Measurements from ENCODE around the gene ZBTB16.

ZBTB16 gene

DNA sequence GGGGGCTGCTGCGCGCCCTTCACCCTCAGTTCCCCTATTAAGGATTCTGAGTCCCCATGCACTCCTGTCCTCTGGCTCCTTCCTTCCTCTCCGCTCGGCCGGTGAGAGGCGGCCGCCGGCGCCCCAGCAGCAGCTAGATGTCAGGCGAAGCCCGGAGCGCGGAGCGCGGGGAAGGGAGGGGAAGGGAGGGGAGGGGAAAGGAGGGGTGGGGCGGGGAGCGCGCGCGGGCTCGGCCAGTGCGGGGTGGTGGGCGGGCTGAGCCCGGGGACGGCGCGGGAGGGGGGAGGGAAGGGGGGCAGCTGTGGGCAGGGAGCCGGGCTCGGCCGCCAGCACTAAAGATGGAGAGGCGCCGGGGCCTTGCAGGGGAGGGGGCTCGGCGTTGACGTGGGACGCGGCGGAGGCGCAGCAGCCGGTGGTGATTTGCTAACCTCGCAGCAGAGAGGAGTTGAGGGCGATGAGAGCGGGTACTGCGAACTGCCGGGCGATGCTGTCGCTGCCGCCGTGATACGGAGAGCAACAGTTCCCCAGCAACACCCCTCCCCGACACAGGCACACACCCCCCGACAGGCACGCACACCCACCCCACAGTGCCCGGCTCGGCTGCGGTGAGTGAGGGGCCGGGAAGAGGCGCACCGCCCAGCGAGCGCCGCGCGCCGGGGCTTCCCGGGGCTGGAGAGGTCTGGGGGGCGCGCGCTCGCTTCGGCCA, at the start of gene ZBTB16:
Gene ZBTB16 (plus strand): TSS at position 434 of the 706 bp plus-strand sequence. CDS start 3,590 bp downstream, outside the sequence.
- DNase-seq (ENCODE audit: low read depth) = peak; percentile 89

- no peak for DNase-seq (ENCODE audit: low read depth)
Measured at GRCh38 chr11:114010931-114011330, 48.6 kb upstream of the ZBTB16 start.

DNA sequence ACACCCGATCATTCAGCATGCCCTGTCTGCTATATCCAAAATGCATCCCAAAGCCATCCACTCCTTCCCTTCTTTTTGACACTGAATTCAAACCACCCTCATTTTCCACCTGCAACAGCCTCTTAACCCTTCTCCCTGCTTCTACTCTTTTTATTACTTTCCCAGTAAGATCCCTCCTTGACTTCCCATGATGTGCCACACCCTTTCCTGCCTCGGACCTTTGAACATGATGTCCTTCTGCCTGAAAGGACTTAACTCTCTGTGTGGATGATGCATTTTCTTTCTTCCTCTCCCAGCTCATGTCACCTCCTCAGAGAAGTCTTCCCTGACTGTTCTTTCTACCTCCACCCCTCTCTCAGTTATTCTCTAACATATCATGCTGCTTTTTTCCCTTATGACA, 48.1 kb upstream of the ZBTB16 start:
- no peak for DNase-seq (ENCODE audit: low read depth)

DNA sequence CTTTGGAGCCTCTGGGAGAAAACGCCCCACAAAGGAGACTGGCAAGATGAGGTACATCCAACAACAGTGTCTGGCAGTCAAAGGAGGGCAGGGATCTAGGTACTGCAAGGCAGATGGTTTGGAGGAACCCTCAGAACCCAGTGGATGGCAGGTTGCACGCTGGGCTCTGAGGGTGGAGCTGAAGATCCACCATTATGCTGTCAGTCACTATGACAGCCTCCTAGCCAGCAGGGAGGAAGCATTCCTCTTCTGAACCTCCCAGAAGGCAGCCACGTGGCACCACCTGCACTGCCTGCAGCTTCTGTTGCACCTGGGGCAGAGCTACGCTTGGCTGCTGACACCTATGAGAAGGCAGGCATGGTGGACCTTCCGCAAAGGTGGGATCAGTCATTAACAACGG, 44.4 kb upstream of the ZBTB16 start:
- DNase-seq (ENCODE audit: low read depth) = no peak

DNA sequence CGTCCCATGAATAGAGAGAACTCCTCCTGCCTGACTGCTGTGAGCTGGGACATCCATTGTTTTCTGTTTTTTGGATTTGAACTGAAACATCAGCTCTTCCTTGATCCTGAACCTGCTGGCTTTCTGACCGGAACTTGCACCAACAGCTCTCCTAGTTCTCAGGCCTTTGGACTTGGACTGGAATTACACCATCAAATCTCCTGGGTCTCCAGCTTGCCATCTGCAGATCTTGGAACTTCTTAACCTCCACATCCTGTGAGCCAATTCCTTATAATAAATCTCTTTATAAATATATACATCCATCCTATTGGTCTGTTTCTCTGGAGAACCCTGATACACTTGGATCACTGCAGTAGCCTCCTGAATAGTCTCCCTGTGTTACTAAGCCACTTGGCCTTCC, 42.5 kb upstream of the ZBTB16 start:
- DNase-seq (ENCODE audit: low read depth) = no peak

- no peak for DNase-seq (ENCODE audit: low read depth)
Measured at GRCh38 chr11:114017723-114018122, 41.8 kb upstream of the ZBTB16 start.

DNA sequence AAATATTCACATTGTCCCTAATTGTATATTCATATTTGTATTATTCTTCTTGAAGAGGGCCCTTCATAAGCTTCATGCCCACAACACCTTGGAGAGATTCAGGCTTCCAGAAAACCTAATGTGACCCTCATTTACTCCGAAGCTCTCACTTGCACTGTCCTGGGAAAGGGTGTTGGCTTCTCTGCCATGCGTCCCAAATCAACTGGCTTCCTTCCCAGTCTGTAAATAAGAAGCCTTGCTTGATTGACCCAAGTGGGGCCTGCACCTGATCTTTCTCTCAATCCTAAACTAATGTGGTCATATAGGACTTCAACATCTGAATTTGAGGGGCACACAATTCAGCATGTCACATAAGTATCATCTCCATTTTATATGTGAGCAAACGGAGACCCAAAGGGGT, 40.5 kb upstream of the ZBTB16 start:
- no peak for DNase-seq (ENCODE audit: low read depth)

GRCh38 chr11:114019574-114019973, 39.9 kb upstream of the ZBTB16 start:
- no peak for DNase-seq (ENCODE audit: low read depth)

DNA sequence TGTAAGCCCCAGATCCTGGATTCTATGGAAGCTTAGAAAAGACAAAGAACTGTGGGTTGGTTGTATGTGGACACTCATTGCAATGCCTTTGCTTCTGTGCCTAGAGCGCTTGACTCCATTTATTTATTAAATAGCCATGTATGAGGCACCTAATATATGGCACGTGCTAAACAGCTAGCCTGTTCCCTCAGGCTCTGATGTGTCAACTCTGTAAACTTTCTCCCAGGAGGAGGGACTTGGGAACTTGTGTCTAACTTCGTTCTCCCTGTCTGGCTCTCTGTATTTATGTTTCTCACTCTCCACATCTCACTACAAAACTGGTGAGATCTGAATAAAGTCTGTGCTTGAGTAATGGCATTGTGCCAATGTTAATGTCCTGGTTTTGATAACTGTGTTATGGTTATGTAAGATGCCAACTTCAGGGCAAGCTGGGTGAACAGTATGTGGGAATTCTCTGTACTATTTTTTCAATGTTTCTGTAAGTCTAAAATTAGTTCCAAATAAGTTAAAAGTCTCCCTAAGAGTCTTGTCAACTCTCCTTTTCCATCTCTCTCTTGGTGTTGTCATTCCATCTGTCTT, 34.1 kb upstream of the ZBTB16 start:
- no peak for DNase-seq (ENCODE audit: low read depth)

GRCh38 chr11:114026355-114026754, 33.2 kb upstream of the ZBTB16 start:
- no peak for DNase-seq (ENCODE audit: low read depth)

- DNase-seq (ENCODE audit: low read depth) = no peak
Measured at GRCh38 chr11:114027391-114027790, 32.1 kb upstream of the ZBTB16 start.

DNA sequence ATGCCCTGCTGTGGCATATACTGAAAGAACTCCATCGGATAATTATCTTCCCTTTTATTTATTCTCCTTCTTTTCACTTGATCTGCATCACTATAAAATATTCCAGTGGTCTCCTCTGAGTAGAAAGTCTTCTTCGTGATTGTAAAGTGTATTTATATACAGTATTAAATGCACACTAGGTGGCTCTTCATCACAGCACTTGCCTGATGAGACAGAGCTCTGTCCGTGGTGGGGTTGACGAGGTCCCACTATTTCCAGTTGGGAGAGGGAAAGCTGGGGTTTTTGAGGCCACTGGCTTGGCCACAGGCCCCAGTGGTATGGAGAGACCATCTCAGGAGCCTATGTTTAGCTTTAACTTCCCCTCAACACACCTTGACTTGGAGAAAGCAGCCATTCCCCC, 31.6 kb upstream of the ZBTB16 start:
- no peak for DNase-seq (ENCODE audit: low read depth)

DNA sequence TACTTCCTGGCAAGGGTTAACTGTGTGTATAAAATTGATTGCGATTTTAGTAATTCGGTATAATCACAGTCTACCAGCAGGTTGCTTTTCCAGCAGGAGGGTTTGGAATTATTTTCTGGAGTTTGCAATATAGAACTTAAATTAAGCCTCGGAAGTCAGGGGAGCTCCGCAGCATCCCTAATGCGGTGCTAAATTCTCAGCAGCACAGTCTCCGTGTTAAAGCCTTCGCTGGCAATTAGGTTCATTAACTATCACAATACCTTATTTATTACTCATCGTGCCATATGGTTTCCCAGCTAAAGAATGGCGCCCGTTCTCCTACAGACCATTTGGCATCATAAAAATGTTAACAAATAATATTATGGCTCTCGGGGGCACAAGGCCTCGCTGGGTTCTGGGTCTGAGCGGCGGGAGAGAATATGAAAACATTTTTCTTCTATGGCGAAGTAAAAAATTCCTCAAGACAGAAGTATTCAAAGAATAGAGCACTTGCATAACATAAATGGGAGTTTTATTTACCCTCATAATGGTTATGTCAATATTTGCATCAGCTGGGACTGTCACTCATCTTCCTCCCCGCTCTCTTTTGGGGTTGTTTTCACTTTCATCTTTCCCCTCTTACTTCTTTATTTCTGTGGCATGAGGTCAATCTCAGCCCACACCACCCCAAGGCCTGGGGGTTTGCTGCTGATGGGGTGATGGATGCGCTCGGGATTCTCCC, 28.1 kb upstream of the ZBTB16 start:
- no peak for DNase-seq (ENCODE audit: low read depth)

DNA sequence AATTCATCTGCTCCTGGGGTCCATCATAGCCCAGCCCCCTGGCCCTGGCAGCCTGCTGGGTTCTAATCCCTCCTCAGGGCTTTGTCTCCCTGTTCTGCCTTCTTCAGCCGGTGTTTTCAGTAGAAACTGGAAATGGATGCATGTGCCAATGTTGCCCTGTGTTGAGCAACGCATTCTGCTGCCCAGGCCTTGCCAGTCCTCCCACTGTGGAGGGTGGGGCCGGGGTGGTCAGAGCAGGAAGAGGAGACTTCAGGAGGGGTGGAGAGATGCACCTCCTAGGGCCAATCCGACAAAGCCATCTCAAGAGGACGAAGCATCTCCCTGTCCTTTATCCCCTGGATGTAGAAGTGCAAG, 27.6 kb upstream of the ZBTB16 start:
- DNase-seq (ENCODE audit: low read depth) = no peak

DNA sequence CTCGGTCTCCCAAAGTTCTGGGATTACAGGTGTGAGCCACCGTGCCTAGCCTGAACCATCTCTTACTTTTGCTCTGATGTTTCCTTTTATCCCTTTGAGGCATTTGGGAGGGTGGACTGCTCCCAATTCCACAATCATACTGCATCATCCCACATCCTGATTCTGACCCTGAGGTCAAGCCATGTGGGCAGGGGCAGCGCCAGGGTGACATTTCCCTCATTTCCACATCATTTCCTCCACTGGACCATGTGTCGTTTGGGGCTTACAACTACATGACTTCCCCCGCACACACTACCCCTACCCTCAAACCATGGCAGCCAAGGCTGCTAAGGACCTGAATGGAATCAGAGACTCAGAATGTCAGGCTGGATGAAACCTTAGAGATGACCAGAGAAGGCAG, 26.4 kb upstream of the ZBTB16 start:
- DNase-seq (ENCODE audit: low read depth) = no peak

- DNase-seq (ENCODE audit: low read depth) = no peak
Measured at GRCh38 chr11:114033572-114033971, 25.9 kb upstream of the ZBTB16 start.

DNA sequence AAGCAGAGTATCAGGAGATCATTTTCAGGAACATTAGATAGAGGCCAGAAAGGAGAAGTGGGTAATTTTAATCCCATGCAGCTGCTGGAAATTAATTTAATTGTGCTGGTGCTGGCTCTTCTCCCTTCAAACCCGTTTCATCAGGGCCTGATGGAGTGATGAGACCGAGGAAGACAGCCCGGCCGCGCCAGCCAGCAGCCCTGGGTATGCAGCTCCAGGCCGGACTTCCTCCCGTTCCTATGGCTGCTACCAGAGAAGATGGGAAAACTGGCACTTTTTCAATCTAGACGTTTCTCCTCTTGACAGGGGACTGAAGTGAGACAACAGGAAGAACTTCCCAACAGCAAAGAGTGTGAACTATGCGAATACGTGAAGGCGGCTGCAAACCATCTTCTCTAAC, 24.6 kb upstream of the ZBTB16 start:
- DNase-seq (ENCODE audit: low read depth) = no peak

DNA sequence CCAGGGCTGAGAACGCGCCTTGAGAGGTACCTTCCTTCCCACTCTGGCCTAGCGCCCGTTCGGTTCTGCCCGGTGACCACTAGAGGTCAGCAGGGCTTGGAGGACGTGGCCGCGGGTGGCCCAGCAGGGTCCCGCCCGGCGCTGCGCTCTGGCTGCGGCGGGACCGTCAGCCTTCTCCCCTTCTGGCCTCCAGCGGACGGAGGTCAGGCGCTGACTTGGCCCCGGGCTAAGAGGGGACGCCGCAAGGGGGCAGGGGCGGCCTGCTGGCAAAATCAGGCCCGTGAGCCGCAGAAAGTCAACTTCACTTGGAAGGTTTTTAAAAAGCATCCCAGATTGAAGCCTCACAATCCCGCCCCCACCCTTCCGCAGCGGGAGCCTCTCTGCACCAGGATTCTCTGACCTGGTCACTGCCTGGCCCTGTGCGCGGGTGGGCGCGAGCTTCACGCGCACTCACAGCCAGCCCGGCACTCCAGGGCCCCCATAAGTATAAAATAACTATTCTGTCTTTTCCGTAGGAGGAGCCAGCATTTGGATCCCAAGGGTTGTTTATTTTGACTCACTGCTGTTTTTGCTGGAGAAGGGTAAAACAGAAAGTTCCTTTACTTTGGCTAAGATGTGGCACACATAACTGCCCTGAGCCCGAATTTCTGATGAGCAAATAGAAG, 23.2 kb upstream of the ZBTB16 start:
- DNase-seq (ENCODE audit: low read depth) = peak; percentile 77

DNA sequence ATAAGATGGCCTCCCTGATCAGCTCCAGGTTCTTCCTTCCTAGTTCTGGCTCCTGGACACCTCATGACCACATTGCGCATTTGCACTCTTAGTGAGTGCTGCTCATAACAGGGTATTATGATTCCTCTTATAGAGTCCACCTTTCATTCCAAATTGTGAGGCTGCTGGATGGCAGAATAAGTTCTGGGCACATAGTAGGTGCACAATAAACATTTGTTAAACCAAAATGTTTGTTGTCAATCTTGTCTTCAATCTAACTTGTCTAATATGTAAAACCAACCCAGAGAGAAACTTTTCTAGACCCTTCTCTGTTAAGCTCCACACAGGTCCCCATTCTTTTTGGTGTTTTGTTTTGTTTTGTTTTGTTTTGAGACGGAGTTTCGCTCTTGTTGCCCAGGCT, 22.6 kb upstream of the ZBTB16 start:
- no peak for DNase-seq (ENCODE audit: low read depth)

- no peak for DNase-seq (ENCODE audit: low read depth)
Measured at GRCh38 chr11:114039551-114039950, 20.0 kb upstream of the ZBTB16 start.

DNA sequence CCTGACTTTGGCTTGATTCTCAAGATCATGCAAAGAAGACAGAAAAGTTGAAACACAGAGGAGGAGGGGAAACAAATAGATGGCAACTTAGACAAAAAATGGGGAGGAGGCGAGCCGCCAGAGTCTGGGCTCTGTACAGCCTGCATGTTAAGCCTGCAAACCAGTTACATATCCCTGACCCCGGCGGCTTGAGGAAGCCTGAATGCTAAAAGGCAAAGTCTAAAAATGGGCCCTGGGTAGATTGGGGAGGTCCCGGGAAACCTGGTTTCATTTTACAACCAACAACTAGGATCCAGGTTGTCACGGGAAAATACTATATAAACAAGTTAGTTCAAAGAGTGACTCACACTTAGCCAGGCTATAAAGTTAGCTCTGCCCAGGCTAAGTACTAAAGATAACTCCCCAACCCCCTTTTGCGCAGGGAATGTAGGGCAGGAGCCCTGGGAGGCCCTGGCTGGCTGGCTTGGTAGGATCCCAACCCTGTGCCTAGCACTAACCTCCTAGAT, 18.8 kb upstream of the ZBTB16 start:
- peak; percentile 49 for DNase-seq (ENCODE audit: low read depth)

DNA sequence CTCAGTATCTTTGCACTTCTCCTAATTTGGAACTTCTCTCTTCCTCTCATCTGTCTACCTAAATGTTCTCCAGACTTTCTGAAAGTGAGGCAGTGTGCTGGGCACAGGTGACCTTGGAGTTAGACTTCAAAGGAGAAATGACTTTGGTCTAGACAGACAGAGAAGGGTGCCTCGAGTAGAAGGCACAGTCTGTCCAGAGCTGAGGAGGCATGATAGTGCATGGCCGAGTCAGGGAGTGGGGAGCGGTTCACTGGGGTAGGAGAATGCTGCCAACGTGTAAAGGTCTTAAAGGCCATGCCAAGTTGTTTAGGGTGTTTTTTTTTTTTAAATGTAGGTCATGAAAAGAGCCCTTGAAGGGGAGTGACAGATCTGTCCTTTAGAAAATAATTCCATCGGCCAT, 17.3 kb upstream of the ZBTB16 start:
- no peak for DNase-seq (ENCODE audit: low read depth)
